Measurements from ENCODE around the gene PCDHGA12.
"Not testable (repeated sequence)": the region's sequence is repeated elsewhere in the genome, so short reads cannot be mapped to it uniquely, and the experiment has no call there.

The PCDHGA12 gene

GRCh38 chr5:141389153-141390042 lies 40.9 kb upstream of the PCDHGA12 start:
- H3K27ac ChIP-seq, result no peak overlapping the region
- TF ChIP-seq ZFX (IDR thresholded peaks at IDR 0.05; ENCODE audit: borderline replicate concordance), result no peak
- TF ChIP-seq CTCF (IDR thresholded peaks at IDR 0.05), result no peak

GRCh38 chr5:141392429-141393198 lies 37.7 kb upstream of the PCDHGA12 start, which contains the start of gene PCDHGA8:
PCDHGA8 (plus strand) TSS chr5:141392633; CDS start chr5:141392814, 181 bp downstream.
- TF ChIP-seq CTCF (IDR thresholded peaks at IDR 0.05), result peak; percentile 32
- no peak for TF ChIP-seq ZFX (IDR thresholded peaks at IDR 0.05; ENCODE audit: borderline replicate concordance)
- H3K27ac ChIP-seq, result no peak within 1 kb of the TSS

GRCh38 chr5:141393267-141393666 lies 37.0 kb upstream of the PCDHGA12 start:
- TF ChIP-seq CTCF (IDR thresholded peaks at IDR 0.05) (no peak), ZFX (IDR thresholded peaks at IDR 0.05; ENCODE audit: borderline replicate concordance) (no peak)
- H3K27ac ChIP-seq, result no peak overlapping the region

GRCh38 chr5:141394401-141395187 lies 35.7 kb upstream of the PCDHGA12 start:
- not testable (repeated sequence) for H3K27ac ChIP-seq

GRCh38 chr5:141397756-141398551 lies 32.4 kb upstream of the PCDHGA12 start, which contains the start of gene PCDHGB5:
PCDHGB5 (plus strand) TSS chr5:141397947; CDS start chr5:141398128, 181 bp downstream.
- H3K27ac ChIP-seq, result not testable (repeated sequence)

GRCh38 chr5:141398608-141399007 lies 31.7 kb upstream of the PCDHGA12 start:
- no peak for TF ChIP-seq CTCF (IDR thresholded peaks at IDR 0.05)
- no peak for TF ChIP-seq ZFX (IDR thresholded peaks at IDR 0.05; ENCODE audit: borderline replicate concordance)
- H3K27ac ChIP-seq, result no peak overlapping the region

GRCh38 chr5:141399555-141400258 lies 30.6 kb upstream of the PCDHGA12 start:
- TF ChIP-seq ZFX (IDR thresholded peaks at IDR 0.05; ENCODE audit: borderline replicate concordance), result no peak
- no peak for TF ChIP-seq CTCF (IDR thresholded peaks at IDR 0.05)
- no peak overlapping the region for H3K27ac ChIP-seq
